HG03159 (cell line): ENCODE data around the gene DBN1.

Experiments used
- ATAC-seq: cut with Tn5 transposase; IDR thresholded peaks from one replicate; pipeline ENCODE4 v1.9.1; 2021; ENCODE audit warnings: mild to moderate bottlenecking, moderate library complexity; ENCODE audit not compliant: unreplicated experiment

The DBN1 gene

GRCh38 chr5:177475563-177476427 lies 2.4 kb upstream of the DBN1 start:
- no peak for ATAC-seq

GRCh38 chr5:177474846-177475562 lies 1.6 kb upstream of the DBN1 start:
- no peak for ATAC-seq

- ATAC-seq: no peak
Observed at GRCh38 chr5:177474002-177474476, 605 bp upstream of the DBN1 start.

- no peak for ATAC-seq
Observed at GRCh38 chr5:177472460-177473442, 683 bp downstream of the DBN1 start.

- no peak for ATAC-seq
Observed at GRCh38 chr5:177471610-177472356, 1.7 kb downstream of the DBN1 start.

- no peak for ATAC-seq
Observed at GRCh38 chr5:177470759-177471536, 2.5 kb downstream of the DBN1 start.

- no peak for ATAC-seq
Observed at GRCh38 chr5:177469750-177470525, 3.5 kb downstream of the DBN1 start.

GRCh38 chr5:177468685-177469628 lies 4.5 kb downstream of the DBN1 start:
- no peak for ATAC-seq

- no peak for ATAC-seq
Observed at GRCh38 chr5:177468329-177468684, 5.1 kb downstream of the DBN1 start.

GRCh38 chr5:177467436-177467835 lies 6.0 kb downstream of the DBN1 start:
- ATAC-seq: no peak

- no peak for ATAC-seq
Observed at GRCh38 chr5:177466861-177467260, 6.6 kb downstream of the DBN1 start.

GRCh38 chr5:177465044-177465443 lies 8.4 kb downstream of the DBN1 start:
- ATAC-seq: no peak

GRCh38 chr5:177462021-177462670 lies 11.3 kb downstream of the DBN1 start:
- ATAC-seq: no peak

GRCh38 chr5:177459819-177460628 lies 13.4 kb downstream of the DBN1 start:
- ATAC-seq: no peak

GRCh38 chr5:177459357-177459756 lies 14.1 kb downstream of the DBN1 start:
- no peak for ATAC-seq

- no peak for ATAC-seq
Observed at GRCh38 chr5:177458912-177459350, 14.5 kb downstream of the DBN1 start.
